Endometrium (tissue), 2 donors: ENCODE measurements around the gene PRXL2B.
"Not testable (repeated sequence)": the region's sequence is repeated elsewhere in the genome, so short reads cannot be mapped to it uniquely, and the experiment has no call there.

Experiments
- FAIRE-seq: peaks from 2 replicates; lab custom pipeline; 2012; peaks lifted over from hg19 to GRCh38; lab: Jason Lieb, UNC
- donor health status: control.
- donor health status: control.

PRXL2B gene, protein sequence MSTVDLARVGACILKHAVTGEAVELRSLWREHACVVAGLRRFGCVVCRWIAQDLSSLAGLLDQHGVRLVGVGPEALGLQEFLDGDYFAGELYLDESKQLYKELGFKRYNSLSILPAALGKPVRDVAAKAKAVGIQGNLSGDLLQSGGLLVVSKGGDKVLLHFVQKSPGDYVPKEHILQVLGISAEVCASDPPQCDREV

DNA sequence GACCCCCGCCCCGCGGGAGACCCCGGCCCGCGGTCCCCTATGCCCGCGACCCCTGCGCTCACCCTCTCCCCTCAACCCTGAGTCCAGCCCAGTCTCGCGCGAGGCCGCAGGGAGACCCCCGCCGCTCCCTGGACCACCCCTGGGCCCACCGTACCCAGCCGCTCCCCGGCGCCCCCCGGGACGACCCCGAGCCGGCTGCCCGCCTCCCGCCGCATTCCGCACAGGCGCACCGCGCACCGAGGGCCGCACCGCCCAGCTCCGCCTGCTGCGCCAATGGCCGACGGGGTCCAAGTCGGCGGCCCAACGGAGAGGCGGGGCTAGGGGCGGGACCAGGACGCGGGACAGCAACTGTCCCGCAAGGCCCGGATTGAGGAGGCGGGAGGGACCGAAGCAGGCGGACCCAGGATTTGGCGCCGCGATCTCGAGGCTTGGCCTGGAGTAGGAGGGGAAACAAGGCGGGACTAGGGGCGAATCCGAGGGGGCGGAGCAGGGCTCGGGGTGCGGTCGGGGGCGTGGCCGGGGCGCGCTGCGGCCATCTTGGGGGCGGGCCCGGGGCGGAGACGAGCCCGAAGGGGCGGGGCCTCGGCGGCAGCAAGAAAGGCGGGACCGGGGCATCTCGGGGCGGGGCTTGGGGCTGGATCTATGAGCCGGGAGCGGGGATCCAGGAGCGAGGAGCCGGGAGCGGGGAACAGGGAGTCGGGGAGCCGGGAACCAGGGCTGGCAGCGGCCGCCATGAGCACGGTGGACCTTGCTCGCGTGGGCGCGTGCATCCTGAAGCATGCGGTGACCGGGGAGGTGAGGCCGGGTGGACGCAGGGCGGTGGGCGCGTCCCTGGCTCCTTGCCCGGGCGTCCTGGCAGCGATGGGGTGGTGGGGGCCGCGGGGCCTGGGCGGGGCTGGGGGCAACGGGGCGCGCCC, at the start of gene PRXL2B:
Gene PRXL2B, plus strand, starts transcription at position 624 of the 917 bp plus-strand sequence. Its CDS starts 109 bp downstream, at position 733.
- peak; percentile 18 for FAIRE-seq

DNA sequence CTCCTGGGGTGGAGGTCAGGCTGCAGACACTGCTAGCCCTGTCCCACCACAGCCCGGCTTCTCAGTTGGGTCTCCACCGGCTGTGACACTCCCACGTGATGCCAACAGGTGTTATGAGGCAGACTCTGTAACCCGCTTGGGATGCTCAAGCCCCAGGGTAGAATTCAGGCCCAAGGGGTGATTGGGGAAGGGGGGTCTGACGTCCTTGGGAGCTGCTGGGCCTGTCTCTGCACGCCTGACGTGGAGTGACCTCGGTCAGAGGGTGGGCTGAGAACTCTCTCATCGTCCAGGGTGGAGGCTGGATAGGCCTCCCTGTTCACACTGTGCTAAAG, 48.8 kb upstream of the PRXL2B start:
- no peak for FAIRE-seq

DNA sequence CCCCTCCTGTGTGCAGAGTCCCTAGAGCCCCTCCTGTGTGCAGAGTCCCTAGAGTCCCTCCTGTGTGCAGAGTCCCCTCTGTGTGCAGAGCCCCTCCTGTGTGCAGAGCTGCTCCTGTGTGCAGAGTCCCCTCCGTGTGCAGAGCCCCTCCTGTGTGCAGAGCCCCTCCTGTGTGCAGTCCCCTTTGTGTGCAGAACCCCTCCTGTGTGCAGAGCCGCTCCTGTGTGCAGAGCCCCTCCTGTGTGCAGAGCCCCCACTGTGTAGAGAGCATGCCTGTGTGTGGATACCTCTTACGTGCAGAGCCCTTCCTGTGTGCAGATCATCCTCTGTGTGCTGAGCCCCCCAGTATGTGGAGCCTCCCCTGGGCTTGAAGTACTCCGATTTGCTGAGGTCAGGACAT, 48.2 kb upstream of the PRXL2B start:
- no peak for FAIRE-seq

DNA sequence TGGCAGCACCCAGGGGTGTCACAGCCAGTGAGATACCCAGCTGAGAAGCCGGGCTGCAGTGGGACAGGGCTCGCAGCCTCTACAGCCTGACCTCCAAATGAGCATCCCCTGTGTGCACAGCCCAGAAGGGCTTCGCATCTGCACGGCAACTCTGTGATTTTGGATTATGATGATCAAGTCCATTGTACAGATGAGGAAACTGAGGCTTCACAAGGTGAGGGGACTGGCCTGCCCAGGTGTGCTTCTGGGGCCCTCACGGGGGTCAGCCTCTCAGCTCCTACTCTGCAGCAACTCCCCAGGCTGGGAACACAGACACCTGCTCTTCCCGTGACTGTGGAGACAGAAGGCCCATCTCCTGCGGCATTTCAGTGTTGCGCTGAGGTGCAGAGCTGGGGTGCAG, 47.7 kb upstream of the PRXL2B start:
- FAIRE-seq: no peak

DNA sequence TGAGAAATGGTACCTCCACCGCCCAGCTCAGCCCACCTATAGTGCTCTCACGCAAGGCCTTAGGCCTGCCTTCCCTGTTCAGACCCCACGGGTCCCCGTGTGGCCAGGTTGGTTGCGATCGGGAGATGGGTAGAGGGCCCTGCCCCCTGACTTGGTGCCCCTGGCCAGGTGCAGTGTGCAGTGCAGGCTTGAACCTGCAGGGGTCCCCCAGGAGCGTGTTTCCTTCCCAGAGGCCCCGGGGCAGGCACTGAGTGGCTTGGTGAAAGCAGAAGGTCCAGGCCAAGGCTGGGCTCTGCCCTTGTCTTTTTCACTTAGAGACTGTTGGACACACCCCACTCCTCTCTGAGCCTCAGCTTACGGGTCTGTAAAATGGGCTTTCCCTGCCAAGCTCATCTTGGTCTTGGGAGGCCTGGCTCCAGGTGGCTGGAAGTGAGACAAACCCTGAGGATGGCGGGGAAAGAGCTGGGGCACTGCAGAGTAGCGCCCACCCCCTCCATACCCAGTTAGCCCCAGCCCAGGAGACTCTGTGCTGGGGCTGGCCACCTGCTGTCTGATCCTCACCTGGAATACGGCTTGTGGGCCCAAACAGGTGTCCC, 47.2 kb upstream of the PRXL2B start:
- no peak for FAIRE-seq

DNA sequence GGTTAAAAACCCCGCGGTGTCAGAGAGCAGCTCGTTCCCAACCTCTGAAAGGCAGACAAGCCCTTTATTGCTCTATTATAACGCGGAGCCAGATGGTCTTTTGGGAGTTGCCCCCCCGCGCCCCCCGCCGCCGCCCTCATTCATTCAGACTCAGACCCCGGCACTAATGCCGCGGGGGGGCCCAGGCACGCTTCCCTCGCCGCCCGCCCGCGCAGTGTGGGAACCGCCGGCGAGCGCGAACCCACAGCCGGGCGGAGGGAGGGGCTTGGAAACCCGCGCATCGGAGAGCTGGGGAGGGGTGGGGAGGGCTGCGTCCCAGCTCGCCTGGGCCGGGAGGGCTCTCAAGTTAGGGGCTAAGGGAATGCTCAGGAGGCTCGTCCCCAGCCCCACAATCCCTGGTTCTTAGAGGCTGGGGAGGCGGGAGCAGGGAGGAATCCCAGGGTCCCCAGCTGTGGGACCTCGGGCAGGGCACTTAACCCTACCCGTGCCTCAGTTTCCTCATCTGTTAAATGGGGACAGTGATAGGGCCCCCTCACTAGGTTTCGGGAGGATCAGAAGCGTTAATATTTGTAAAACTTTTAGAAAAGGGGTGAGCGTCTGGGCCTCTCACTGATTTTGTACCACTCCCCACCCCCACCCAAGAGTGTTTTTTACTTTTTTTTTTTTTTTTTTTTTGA, 45.6 kb upstream of the PRXL2B start:
- FAIRE-seq: no peak

DNA sequence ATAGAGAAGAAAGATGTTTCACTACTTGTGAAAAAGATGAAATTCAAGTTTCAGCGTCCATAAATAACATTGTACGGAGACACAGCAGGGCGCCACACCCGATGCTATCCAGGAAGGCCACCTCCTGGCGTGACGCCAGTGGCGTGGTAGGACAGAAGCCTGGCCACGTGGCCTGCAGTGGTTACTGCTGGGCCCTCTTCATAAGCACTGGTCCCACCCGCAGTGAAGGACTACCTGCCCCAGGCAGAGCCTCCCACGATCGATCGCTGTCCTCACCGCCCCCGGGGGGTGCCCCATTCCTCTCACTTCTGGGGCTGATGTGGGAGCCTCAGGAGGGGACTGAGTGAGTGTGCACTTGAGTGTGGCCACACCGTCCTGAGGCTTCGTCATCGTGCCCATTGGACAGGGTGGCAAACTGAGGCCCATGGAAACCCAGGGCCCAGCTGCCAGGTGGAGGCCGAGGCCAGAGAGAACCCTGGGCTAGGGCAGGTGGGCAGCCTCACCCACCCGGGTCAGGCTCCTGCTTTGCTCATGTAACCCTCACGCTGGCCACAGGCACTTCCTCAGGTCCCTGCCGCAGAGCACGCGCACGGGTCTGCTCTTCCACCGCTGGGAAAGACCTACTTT, 44.8 kb upstream of the PRXL2B start:
- FAIRE-seq: no peak

DNA sequence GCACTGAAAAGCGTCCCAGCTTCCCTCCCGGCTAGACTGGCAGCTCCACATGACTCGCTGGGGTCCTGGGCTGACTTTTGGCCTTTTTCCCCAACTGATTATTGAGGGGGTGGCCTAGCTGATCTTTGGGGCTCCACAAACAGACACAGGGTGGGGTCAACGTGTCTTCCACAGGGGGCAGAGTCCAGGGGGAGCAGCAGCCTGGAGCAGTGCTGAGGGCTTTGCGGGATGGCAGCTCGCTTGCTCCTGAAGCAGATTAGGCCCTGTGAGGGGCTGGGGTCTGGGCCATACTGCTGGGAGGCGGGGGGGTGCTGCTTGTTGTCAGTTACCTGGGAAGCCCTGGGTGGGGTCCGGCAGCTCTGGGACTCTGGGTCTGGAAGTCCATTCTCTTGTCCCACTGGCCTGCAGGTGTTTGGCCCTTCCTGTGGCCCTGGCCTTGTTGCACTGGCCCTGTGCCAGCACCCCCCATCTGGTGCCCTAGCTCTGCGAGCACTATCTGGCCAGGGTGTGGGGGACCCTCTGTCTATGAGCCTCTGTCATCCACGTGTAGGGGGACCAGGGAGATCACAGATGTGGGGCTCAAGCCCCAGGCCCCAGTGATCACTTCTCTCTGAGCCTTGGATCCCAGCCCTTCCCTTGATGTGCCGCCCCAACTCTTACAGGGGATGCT, 44.2 kb upstream of the PRXL2B start:
- FAIRE-seq: no peak

DNA sequence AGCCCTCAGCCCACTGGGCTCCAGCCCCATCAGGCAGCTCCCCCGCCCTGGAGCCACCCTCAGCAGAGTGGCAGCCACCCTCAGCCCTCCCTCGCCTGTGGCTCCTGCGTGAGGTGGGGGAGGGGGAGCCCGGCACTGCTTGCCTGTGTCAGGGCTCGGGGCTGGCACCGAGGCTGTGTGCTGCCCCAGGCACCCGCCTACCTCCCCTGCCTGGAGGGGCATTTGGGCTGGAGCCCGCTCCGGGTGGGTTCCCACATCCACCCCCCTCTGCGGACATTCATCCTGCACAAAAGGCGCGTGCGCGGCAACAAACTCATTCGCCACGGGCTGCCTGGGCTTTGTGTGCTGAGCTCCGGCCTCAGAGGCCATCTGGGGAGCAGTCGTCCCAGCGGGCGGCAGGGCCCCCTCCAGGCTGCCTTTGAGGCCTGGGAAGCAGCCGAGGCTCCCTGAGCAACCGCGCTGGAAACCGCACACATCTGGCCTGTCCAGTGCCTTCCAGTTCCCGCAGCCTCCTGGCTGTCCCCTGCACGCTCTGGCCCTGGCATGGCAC, 43.0 kb upstream of the PRXL2B start:
- no peak for FAIRE-seq

DNA sequence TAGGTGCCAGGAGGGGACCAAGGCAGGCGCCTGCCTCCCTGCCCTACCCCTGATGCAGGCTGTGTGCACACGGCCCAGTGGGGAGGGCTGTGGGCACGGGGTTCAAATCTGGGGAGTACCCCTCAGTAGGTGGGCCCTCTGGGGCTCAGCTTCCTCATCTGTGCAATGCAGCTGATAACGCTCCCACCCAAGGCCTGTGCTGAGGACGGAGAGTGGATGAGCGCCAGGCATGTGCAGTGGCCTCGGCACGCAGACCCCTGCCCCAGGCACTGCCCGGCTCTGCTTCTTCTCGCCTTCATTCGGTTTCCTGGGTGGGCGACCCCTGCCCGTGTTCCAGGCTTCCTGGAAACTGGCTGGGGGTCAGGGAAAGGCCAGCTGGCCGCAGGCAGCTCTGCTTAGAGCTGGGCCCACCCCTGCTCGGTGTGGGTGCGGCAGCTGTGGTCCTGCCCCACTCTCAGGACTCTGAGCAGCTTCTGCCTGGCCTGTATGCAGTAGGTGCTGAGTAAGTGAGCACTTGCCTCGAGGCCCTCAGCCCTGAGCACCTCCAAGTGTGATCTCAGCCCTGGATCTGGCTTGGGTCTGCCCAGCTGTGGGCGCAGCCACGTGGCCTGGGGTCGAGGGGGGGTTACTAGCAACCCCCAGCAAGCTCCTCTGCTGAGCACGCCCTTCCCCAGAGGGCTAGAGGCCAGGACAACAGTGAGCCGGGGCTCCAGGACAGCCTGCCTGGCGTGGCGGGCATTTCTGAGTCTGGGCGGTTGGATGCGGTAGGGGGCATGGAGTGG, 42.3 kb upstream of the PRXL2B start:
- FAIRE-seq: no peak

DNA sequence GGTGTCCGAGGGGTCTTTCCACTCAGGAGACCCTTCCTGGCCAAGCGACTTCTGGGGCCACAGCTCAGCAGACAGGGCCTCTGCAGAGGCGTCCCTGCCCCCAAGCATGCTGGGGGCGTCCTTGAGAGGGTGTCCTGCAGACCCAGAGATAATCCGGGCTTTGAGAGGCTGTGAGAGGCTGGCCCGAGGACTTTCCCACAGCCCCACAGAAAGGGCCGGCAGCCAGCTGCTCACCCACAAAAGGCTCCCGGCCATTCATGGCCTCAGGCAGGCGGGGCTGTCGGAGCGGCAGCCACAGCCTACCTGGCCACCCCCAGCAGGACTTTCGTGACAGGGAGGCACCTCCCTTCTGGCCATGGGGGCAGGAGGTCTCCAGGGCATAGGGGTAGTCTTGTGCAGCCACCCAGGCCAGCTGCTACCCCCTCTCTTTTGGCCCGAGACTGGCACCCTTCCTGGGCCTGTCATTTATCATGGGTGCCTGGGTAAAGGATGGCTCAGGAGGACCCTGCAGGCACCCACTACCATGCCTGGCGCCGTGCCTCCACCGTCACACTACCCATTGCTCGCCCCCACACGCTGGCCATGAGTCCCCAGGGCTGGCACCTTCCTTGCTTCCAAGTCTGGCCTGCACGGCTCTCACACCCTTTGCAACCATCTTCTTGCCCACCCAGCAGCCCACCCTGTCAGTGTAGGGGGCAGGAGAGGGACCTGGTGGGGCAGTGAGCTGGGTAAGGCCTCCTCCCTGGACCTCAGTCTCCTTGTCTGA, 41.5 kb upstream of the PRXL2B start:
- FAIRE-seq: no peak

DNA sequence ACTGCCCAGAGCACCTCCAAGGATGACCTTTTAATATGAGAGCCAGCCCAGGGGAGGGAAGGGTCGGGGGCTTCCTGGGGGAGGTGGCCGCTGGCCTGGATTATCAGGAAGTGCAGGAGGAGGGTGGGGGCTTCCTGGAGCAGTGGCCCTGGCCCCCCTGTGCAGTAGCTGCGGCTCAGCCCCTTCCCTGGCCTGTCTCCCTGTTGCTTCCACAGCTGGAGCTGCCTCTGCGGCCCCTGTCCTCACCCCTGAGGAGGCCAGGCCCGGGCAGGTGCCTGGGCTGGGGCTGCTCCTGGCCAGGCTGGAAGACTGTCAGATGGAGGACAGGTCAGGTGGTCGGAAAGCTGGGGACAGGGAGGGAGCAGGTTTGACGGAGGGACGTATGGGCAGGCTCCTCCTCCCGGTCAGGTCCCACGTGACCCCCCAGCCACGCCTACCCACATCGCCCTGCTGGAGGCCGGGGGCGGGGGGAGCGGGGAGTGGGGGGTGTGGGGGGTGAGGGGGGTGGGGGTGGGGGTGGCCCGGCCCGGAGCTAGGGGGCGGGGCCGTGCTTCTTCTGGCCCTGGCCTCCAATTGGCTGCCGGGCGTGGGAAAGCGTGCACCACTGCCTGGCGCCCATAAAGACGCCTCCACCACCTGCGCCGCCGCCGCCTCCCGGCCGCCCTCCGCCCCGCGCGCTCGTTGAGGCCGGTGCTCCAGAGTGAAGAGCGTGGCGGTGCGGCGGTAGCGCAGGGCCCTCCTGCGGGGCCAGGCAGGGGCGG, 40.6 kb upstream of the PRXL2B start:
- FAIRE-seq: no peak

DNA sequence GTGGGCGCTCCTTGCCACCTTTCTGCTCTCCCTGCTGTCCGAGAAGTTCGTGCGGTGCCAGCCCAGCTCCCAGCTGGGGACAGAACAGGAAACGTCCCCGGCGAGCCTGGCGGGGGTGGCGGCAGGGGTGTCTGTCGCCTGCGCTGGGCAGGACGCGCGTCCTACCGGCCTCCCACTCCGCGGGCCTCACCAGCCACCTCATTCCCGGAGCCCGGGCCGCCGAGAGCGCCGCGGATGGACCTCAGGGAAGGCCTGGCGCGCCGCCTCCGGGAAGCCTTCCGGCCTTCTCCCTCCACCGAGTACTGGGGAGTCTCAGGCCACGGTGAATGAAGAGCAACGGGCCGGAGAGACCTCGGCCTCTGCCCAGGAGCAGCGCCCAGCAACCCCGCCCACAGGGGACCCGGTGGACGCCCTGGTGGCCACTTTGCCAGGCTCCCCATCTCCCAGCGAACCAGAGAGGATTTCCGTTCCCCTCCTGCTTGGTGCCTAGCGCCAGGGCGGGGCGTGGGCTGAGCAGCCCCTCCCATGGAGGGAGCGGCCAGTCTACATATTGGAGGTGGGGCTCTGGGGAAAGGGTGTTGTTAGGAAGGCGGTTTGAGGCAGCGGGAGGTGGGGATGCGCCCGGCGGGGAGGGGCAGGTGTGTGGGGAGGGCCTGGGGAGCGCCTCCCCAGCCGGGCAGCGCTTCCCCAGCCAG, 39.9 kb upstream of the PRXL2B start:
- FAIRE-seq: no peak

DNA sequence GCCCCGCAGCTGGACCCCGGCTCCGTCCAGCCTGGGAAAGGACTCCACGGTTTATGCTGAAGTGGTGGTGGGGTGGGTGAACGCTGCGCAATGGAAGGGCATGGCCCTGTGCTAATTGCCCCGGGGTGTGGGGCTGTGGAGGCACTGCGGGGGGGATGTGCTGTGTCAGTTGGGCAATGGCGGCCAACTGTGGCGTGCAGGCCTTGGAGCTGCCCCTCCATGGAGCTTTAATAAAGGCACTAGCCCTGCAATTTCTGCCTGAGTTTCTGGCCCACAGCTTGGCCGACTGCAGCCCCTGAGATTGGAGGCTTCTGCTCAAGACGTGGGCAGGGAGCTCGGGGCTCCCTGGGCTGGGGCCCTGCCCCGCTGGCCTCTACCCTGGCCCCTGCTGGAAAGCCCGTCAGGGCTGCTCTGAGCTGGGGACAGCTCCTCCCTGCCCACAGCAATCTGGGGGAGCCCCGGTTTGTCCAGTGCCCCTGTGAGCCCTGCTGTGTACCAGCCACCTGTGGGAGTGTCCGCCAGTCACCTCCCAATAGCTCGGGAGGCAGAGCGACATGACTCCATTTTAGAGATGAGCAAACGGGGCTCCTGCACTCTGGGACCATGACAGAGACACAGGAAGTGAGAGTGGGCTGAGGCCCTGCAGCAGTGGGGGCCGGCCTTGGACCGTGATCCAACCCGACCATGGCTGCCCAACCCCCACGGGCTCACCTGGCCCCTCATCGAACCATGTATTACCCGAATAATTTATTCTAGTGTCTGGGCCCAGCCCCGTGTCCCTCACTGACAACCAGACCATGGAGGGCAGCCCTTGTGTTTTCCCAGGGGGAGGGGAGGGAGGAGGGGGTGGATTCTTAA, 39.1 kb upstream of the PRXL2B start:
- FAIRE-seq: no peak

DNA sequence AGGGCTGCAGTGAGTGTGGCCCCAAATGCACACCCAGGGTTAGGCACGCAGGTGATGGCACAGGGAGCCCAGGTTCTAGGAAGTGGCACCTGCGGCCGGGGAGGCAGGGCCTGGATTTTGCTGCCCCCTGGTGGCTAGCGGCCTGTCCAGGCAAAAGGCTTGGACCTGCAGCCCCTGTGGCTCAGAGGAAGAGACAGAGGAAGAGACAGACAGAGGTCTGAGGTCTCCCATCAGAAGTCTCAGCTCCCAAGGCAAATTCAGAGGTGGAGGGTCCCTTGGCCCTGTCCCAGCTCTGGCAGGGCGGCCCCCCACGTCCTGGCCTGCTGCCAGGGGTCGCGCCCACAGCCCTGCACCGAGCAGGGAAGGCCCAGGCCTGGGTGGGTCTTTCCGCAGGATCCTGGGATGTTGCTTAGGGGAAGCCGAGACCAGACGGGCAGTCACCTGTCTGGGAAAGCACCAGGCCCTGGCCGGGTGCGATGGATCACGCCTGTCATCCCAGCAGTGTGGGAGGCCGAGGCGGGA, 38.4 kb upstream of the PRXL2B start:
- FAIRE-seq: no peak

DNA sequence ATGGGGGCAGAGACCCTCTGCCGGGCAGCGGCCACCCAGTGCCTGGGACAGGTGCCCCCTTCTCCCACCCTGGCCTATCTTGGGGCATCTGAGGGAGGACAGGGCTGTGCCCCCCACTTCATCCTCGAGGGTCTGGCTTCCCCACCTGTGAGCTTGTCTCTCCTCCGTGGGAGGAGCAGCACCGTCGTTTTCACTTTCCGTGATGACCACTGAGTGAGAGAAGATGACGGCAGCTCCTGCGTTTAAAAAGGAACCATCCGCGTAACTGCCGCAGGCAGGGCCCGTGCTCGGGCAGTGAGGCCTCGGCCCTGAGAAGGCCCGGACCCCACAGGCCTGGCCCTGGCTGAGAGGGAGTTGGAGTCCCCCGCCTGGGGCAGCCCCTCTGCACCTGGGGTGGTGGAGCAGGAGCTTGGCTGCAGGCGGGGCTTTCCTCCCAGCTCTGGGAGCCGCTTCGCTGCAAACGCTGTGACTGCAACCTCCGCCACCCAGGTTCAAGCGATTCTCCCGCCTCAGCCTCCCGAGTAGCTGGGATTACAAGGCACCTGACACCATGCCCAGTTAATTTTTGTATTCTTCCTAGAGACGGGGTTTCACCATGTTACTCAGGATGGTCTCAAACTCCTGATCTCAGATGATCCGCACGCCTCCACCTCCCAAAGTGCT, 37.1 kb upstream of the PRXL2B start:
- not testable (repeated sequence) for FAIRE-seq
